Neural progenitor cell (in vitro differentiated cells): ENCODE data around the gene MYO15B.

Experiments
- CTCF ChIP-seq: fragments of 200-600 bp; sonication (generic); IDR thresholded peaks from 2 replicates; pipeline ENCODE4 v1.5.1; 2017; ENCODE audit warnings: antibody characterized with exemption, mild to moderate bottlenecking
- EZH2phosphoT487 ChIP-seq: fragments of 200-600 bp; sonication (generic); IDR thresholded peaks from 2 replicates; pipeline ENCODE4 v1.6.1; 2017; ENCODE audit warnings: antibody characterized with exemption

GRCh38 chr17:75570034-75570676 lies 17.4 kb upstream of the MYO15B start:
- TF ChIP-seq EZH2phosphoT487 (no peak), CTCF (no peak)
